ENCODE results near the gene TSPAN10.

The TSPAN10 gene

DNA sequence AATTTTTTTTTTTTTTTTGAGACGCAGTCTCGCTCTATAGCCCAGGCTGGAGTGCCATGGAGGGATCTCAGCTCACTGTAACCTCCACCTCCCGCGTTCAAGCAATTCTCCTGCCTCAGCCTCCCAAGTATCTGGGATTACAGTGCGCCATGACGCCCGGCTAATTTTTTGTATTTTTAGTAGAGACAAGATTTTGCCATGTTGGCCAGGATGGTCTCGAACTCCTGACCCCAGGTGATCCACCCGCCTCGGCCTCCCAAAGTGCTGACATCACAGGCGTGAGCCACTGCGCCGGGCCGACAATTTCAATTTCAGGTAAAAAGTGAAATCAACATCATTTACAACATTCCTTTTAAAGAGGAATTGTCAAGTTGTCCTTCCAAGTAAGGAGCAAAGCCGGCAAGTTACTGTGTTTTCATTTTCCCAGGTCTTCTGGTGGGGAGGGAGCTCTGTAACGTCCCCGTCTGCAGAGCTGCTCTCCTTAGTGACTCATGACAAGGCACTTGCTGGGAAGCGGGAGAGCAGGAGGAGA, 957 bp upstream of the TSPAN10 start:
- DNase-seq, result no peak

DNA sequence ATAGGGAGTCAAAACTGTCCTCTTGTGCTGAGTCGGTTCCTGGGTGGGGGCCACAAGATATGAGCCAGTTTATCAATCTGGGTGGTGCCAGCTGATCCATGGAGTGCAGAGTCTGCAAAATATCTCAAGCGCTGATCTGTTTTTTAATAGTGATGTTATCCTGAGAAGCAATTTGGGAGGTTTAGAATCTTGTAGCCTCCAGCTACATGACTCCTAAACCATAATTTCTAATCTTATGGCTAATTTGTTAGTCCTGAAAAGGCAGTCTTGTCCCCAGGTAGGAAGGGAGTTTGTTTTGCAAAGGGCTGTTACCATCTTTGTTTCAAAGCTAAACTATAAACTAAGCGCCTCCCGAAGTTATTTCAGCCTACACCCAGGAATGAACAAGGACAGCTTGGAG, 1.7 kb downstream of the TSPAN10 start:
- no peak for DNase-seq

DNA sequence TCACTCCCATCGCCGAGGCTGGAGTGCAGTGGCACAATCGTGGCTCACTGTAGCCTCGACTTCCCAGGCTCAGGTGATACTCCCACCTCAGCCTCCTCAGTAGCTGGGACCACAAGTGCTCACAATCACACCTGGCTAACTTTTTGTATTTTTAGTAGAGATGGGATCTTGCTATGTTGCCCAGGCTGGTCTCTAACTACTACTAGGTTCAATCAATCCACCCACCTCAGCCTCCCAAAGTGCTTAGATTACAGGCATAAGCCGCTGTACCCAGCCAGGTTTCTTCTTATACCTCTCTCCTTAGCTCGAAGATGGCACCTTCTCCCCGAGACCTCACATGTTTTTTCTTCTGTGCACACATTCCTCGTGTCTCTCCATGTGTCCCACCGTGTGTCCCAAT, 3.0 kb downstream of the TSPAN10 start:
- DNase-seq, result no peak

DNA sequence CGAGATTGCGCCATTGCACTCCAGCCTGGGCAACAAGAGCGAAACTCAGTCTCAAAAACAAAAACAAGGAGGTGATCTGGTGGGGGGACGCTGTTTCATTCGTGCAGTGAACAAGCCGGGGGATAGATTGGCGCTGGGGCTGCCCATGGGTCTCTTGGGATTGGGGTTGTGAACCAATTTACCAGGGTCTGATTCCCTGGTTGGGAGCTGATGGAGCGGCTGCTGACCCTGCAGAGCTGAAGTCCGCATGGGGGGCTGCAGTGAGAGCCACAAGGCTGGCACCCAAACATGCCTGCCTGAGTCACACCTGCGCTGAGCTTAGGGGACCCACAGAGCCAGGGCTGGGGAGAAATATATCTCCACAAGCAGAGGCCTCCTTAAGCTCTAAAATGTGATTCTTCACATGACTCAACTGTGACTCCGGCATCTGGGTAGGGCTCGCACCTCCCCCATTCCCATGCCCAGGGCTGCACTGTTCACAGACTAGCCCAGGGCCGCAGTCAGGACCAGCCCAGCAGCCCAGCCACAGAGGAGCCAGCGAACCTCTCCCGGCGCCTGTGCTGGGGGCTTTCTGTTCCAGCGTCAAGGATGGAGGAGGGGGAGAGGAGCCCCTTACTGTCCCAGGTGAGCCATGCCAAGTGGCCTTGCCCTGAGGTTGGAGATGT, 5.0 kb downstream of the TSPAN10 start:
- DNase-seq, result no peak

DNA sequence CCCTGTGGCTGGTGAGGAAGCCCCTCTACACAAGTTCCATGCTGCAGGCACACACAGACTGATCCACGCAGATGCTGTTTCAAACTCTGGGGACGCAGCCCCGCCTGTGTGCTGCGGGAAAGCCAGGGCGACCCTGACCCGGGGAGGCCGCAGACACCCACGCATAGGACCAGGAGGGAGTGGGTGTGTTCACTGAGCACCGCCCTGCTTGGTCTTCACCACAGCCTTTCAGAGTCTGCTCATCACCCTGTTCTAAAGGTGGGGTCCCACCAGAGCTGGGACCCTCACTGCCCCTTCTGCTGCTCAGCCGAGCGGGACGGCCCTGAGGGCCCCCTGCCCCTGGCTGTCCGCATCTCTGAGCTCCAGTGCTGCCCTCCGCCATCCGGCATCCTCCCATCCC, 7.5 kb downstream of the TSPAN10 start:
- no peak for DNase-seq

DNA sequence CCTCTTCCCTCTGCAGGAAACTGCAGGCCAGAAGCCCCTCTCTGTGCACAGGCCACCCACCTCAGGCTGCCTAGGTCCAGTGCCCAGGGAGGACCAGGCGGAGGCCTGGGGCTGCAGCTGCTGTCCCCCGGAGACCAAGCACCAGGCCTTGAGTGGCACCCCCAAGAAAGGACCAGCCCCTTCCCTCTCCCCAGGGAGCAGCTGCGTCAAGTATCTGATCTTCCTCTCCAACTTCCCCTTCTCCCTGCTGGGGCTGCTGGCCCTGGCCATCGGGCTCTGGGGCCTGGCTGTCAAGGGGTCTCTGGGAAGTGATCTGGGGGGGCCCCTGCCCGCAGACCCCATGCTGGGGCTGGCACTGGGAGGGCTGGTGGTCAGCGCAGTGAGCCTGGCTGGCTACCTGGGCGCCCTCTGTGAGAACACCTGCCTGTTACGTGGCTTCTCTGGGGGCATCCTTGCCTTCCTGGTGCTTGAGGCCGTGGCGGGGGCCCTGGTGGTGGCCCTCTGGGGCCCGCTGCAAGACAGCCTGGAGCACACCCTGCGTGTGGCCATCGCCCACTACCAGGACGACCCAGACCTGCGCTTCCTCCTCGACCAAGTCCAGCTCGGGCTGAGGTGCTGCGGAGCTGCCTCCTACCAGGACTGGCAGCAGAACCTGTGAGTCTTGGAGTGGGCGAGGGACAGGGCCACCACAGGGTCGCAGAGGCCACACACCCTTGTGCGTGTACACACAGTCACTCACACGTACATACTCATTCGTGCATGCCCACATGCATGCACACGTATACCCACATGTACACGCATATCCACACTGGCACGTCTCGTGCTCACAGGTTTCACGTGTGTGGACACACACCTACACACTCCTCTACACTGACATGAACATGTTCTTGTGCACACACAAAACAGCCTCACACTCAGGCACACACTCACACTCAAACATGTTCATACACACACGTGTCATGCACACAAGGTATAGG, 8.3 kb downstream of the TSPAN10 start:
- DNase-seq, result no peak

DNA sequence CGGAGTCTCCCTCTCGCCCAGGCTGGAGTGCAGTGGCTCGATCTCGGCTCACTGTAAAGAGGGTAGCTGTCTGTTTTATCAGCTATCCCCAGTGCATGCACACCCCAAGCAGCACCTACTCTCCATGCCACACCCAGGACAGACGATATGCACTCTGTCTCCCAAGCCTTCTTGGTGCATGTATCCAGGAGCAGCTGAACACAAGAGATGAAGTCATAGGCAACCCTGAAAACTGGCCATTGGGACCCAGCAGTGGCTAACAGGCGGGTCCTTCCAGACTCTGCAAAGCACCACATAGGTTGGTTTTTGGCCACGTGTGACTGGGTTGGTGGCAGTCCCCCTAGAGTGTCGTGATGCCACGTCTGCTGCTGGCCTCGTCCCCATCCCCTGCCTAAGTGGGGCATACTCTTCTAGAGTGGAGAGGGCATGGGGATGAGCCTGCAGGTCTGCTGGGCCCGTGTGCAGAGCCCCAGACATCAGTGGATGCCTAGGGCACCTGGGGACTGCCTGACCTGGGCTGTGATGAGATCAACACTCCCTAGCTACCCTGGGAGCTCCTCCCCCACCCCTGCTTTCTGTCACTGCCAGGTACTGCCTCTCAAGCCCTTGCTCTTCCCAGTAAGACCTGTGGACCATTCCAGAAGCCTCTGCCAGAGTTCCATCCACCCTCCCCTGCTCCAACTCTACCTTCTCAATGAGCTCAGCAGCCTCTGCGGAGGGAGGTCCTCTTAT, 10.0 kb downstream of the TSPAN10 start:
- no peak for DNase-seq

DNA sequence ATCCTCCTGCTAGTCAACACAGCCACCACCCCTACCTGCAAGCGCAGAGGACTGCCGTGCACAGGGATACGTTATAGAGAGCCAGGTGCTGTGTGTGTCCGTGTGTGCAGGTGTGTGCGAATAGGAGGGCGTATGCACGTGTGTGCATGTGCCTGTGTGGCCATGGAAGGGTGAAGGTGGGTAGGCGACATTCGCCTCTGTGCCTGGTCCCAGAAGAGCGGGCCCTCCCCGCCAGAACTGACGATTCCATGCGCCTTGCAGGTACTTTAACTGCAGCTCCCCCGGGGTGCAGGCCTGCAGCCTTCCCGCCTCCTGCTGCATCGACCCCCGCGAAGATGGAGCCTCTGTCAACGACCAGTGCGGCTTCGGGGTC, 10.6 kb downstream of the TSPAN10 start:
- DNase-seq, result no peak

DNA sequence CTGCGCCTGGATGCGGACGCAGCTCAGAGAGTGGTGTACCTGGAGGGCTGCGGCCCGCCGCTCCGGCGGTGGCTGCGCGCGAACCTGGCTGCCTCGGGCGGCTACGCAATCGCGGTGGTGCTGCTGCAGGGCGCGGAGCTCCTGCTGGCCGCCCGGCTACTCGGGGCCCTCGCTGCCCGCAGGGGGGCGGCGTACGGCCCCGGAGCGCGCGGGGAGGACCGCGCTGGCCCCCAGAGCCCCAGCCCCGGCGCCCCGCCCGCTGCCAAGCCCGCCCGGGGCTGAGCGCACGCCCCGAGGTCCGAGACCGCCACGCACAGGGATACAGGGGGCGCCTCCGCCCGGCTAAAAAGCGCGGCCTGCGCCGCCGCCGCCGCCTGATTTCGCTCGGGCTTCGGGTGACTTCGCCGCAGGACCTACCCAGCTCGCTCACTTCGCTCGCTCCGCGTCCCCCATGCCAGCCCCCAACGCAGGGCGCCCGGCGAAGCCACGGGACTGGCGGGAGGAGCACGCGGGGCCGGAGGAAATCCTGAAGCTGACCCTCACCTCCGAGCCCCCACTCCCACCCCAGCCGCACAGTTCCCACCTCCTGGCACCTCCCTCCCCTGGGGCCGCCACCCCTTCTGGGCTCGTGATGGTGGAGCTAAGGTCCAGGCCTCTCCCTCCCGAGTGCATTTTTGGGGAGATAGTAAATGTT, 11.2 kb downstream of the TSPAN10 start:
- no peak for DNase-seq

DNA sequence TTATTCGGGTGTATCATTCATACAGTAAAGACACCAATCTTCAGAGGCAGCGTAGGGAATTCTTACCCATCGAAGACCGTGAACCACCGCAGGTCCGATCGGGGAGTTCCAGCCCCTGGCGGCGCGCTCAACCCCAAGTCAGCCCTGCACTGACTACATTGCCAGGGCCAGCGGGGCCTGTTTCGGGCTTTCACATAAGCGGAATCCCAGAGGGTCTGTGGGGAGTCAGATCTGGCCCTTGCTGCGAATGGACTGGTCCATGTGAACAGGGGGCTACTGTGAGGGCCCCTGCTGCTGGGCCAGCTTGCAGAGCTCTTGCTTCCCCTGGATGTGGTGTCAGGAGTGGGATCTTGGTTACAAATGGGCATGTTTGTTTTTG, 11.7 kb downstream of the TSPAN10 start:
- no peak for DNase-seq

DNA sequence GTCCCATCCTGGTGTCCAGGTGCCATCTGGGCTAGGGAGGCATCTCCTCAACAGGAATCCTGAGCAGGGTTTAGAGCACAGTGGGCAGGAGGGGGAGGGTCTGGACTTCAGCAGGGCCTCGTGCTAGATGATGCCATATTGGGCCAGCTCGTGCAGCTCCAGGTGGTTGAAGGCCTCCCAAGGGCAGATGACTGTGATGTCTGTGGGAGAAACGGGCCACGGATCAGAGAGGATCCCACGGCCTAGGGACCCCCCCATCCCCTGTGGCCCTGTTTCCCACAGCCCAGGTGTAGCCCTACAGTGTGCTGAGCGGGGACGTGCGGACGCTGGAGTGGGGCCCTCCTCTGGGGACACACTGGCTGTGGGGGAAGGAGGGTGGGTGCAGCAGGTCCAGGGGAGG, 14.0 kb downstream of the TSPAN10 start:
- DNase-seq, result no peak

DNA sequence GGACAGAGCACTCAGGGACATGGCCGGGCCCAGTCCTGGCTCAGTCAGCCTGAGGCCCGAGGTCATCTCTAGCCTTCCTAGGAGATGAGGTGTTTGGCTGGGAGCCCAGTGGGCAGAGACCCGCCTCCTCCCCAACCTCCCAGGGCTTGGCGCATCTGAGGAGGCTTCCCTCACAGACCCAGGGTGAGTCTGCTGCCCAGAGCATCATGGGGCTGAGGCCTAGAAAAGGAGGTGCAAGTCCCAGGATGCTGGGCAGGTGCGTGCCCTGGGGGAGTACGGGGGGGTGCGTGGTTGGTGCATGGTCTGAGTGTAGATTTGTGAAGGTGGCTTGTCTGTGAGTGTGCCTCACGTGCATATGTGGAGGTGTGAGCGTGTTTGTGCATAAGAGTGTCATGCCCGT, 14.7 kb downstream of the TSPAN10 start:
- DNase-seq, result no peak

DNA sequence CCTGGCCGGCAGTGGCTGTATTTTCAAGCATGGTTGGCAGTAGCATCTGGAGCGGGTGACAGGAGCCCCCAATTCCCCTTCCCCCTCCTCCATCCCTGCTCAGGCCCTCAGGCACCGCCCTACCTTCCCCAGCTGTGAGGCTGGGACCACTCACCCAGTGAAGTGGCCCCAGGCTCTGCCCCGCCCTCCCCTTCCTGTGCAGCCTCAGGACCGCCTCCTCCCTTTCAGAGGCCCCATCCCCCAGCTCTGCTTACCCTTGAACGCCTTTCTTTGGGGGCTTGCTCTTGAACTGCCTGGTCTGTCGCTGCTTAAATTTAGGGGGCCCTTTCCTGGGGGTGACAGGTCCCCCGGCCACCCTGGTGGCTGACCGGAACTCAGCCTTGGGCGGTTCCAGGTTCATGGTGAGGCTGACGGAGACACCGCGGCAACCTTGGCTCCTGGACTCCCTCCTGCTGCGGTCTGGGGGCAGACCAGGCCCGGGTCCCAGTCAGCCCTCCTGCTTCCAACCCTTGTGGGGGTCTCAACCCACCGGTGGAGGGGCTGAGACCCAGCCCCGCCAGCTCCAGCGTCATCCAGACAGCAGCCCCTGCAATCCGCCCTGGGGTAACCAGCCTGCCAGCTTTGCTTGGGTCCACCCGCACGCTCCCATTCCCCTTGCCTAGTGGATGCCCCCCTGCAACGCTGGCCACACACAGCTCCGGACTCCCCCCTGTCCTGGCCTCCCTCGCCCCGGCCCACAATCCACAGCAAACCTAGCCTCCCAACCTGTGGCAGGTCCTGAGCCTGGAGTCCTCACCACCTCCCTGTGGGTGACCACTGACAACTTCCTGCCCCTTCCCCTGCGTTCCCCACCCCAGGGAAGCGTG, 16.1 kb downstream of the TSPAN10 start:
- no peak for DNase-seq

DNA sequence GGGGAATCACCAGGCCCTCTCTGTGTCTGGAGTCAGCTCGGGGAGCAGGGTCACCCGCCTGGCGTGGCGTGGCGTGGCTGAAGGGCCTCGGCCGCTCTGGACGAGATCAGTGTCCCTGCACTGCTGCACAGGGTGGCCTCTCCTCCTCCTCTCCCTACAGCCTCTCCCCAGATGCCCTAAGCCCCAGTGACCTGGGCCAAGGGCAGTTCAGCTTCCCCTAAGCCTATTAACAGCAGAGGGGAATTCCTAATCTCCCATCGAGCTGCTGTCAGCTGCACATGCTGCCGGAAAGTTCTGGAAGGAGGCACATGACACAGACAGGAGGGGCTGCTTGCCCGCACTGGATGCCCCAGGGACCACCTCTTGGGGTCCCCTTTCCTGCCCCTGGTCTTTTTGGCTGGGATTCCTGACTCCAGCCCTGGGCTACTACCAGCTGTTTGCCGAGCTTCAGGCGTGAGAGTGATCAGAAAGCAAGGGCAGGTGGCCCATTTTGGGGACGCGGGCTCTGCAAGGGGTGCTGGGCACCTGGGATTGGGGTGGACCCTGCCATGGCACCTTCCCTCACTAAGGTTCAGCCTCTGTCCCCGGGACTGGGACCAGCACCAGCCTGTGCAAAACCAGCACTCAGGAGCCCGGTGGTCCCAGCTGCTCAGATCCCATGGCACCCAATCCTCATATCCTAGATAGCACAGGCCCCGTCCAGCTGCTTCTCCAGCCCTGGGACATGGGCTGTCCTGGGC, 18.6 kb downstream of the TSPAN10 start:
- DNase-seq, result no peak

DNA sequence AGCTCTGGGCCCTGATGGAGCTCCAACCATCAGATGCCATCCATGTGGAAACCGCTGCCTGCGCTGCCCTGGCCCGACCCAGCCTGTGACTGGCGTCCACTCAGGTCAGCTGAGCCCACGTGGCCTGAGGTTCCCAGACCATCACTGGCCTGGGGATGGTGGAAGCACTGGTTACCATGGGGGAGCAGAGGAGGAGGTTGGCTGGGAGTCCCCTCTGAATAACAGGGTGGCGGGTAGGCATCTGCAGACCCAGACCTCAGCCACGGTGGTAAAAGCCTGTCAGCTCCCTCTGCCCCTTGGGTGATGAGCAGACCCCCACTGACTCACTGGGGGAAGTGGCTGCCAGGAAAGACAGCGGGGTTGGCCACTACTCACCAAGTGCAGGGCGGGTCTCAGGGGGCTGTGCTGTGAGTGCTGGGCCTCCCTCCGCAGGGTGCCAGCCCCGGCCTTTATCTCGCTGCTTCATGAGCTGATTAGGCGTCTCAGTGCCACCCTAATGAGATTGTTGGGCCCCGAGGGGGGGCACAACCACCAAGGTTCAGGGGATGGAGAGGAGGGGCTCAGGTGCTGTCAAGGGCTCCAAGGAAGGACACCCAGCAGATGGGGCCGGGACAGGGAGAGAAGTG, 19.2 kb downstream of the TSPAN10 start, which contains the start of gene PDE6G:
PDE6G (minus strand) TSS at position 425 of the 626 bp plus-strand sequence. CDS start 3,237 bp downstream, outside the sequence.
- DNase-seq, result no peak

DNA sequence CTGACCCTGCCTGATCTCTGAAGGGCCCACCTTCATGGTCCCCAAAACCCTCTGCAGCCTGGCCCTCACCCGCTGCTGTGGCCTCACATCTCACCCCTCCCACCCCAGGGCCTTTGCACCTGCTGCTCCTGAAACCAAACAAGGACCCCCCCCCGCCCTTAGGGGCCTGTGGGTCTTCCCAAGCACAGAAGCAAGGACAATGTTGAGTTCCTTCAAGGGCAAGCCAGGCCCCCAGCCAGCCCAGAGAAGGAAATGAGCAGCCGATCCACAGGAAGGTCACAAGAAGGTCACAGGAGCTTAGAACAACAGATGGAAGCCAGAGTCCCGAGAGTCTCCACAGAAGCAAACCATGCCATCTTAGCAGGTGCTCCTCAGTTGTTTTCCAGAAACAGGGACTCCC, 19.8 kb downstream of the TSPAN10 start:
- no peak for DNase-seq

DNA sequence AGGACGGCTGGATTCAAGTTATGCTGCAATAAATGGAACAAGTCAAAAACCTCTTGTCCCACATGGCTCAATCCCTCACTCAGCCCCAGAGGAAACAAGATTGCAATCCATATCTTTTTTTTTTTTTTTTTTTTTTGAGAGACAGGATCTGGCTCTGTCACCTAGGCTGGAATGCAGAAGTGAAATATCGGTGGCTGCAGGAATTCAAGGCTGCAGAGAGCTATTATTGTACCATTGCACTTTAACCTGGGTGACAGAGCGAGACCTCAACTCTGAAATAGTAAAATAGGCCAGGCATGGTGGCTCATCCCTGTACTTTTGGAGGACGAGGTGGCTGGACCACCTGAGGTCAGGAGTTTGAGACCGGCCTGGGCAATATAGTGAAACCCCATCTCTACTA, 22.0 kb downstream of the TSPAN10 start:
- no peak for DNase-seq

DNA sequence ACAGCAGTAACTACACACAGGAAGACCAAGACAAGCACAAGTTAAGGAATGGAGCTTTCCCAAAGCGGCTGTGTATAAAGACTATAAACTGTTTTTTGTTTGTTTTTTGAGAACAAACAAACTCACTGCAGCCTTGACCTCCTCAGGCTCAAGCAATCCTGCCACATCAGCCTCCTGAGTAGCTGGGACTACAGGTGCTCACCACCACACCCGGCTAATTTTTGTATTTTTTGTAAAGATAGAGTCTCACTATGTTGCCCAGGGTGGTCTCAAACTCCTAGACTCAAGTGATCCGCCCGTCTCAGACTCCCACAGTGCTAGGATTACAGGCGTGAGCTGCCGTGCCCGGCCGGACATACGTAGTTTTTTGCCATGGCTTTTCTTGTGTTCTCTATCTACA, 23.4 kb downstream of the TSPAN10 start:
- no peak for DNase-seq

DNA sequence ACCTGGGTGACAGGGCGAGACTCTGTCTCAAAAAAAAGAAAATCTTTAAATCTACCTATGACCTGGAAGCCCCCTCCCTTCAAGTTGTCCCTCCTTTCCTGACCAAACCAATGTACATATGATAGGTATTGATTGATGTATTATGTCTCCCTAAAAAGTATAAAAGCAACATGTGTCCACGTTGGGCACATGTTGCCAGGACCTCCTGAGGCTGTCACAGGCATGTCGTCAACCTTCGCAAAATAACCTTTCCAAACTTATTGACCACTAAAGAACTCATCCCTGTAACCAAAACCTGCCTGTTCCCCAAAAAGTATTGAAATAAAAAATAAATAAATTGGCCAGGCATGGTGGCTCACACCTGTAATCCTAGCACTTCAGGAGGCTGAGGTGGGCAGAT, 25.0 kb downstream of the TSPAN10 start:
- DNase-seq, result no peak

DNA sequence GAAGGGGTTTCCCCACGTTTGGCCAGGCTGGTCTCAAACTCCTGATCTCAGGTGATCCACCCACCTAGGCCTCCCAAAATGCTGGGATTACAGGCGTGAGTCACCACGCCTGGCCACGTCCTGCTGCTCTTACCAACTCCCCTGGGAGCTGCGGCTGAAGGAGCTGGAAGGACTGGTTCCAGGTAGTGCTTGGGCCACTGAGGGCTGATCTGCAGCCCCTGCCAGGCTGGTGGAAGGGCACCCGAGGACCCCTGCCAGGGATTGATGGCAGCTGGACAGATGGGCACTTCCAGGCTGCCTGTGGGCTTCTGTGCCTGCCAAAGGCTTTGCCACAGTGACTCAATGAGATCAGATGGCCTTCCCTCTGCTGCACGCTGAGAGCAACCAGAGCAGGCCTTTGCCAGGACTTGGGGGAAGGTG, 27.1 kb downstream of the TSPAN10 start:
- no peak for DNase-seq
